DMS 273 treated with DMSO at 0.1 percent for 48 hours (cell line): Measurements from ENCODE around the gene MROH8.

Experiments used
- DNase-seq: peaks from one replicate; lab custom pipeline; 2025; lab: John Stamatoyannopoulos, UW

MROH8 gene

DNA sequence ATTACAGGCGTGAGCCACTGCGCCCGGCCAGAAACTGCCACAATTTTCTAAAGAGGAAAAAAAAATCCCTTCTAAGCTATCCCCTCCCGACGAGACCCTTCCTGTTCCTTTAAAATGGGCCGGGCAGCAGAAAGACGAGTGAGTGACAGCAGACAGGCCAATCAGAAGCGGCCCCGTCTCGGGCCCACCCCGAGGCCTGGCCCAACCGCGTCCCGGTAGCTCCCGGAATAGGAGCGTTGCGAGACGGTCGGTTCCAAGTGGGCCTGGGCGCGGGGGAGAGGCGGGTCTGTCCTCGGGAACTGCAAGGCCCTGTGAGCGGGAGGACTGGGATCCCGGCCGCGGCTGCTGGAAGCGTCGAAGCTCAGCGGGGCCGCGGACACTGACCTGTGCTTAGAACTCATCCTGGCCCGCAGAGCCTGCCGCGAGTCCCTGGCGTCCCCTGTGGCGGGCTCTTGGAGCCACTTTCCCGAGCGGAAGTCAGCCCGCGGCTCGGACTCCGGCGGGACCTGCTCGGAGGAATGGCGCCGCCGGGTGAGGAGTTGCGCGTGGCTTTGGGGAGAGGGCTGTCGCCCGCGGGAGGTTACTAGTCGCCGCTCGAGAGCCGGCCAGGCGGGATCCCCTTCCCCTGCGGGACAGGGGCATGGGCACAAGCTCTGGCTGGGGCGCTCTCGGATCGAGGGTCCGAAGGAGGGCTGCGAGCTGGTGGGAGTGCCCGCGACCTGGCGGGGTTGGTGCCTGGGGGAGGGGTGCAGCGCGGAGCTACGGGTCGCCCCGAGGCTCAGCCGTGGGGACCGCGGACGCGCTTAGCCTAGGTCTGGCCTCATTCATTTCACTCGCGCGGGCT is at the start of gene MROH8, which contains the start of gene RPN2:
Gene MROH8, minus strand, starts transcription at position 710 of the 844 bp plus-strand sequence.
Gene RPN2, plus strand, starts transcription at position 492 of the 844 bp plus-strand sequence. Its CDS starts 27 bp downstream, at position 519.
- DNase-seq: peak; percentile 93

DNA sequence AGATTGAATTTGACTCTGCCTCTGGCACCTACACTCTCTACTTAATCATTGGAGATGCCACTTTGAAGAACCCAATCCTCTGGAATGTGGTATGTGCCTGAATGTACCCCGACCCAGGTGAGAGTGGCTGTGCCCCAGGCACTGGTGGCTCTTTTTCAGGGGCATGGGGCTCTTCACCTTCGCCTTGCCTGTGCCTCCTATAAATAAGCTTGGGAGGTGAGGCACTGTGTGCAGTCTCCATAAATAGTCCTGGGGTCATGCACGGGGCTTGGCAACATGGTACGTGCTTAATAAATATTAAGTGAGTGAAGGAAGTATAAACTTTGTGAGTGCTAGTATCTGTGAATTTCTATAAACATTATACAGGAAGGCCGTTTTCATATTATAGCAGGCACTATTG is 49.3 kb upstream of the MROH8 start:
- DNase-seq: no peak

DNA sequence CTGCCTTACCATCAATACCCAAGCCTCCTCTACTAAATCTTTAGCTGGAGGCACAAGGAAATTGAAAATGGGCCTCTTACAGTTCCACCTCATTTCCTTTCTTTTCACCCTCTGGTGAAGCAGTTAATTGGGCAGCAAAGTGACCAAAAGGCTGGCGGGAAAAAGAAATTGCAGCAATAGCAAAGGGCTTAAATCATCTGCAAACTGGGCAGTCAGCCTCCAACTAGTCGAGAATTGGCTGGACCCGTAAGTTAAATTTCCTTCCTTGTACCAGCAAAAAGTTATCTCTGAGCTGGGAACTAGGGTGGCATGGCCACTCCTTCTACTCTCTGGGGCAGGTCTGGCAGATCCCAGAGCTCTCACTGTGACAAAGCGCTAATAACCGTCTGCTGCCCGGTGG is 48.7 kb upstream of the MROH8 start:
- DNase-seq: no peak

DNA sequence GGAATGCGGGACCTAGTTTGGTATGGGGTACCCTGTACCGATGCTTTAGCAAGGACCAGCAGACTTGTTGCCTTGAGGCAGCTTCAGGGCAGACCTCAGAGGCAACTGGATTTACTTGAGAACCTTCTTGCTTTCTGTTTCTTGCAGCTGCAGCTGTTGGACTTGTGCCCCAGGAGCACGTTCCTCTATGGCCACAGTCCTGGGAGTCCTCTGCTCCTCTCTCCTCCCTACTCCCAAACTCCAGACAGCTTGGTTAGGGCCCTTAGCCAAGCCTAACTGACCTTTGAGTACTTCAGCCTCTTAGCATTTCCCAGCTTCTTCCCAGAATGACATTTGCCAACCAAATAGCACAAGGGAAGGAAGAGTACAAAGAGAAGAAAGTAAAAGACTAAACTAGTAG is 47.5 kb upstream of the MROH8 start:
- DNase-seq: no peak

DNA sequence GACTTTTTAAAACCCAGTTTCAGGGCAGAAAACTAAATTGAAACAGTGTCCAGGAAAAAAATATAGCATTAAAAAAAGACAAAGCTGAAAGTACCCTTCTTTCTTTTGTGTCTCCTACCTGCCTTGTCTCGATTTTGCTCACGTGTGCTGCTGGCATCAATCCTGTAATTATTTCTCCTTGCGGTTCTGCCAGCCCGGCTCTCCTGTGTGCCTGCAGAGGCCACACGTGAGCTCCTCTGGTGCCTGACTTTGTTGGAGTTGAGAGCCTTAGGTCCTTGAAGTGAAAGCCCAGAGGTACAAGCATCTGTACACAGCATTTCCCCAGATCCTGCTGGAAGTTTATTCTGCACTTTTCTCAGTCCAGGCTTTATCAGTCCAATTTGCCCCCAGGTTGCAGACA is 45.8 kb upstream of the MROH8 start:
- no peak for DNase-seq

DNA sequence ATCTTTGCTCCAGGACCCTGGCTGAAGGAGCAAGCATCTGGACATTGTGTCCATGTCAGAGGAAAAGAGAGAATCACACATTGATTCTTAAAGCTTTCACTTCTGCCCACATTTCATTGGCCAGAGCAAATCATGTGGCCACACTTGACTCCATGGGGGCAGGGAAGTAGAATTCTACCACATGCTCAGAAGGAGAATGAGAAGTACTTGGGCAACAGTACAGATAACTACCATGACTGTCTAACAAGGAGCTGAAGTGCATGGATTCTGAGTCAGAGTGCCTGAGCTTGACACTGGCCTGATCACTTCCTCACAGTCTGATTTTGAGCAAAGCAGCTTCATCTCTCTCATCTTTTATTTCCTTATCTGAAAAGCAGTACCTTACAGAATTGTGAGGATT is 43.7 kb upstream of the MROH8 start:
- DNase-seq: no peak

DNA sequence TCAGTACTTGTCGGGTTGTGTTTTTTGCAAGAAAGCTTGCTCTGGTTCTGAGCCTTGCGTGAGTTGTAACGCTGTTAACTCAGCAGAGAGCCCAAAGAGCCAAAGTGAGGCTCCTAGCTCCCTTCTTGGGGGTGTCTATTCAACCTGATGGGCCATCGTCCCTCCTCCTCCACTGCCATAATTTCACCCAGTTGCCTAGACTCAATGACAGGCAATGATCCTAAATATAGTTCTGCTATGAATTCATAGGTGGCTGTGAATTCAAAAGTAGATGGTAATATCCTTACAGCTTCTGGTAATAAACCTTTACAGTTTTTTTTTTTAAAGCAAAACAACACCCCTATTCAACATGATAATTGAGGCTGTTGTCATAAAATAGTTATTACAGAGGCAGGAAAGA is 42.7 kb upstream of the MROH8 start:
- no peak for DNase-seq

DNA sequence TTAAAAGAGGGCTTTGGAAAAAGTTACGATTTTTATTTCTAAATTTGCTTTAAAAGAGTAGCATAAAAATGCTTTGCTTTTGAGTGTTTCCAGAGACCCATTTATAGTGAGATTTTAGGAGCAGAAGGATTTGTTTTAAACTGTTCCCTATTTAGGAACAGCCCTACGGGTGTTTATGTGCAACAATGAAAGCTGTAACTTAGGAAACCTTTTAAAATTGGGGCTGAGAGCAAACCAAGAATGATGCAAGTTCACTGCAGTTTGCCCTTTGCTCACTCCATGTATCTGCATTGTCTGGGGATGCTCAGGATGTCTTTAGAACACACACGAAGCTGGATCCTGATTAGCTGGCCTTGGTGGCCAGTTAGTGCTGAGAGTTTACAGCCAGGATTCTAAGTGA is 41.4 kb upstream of the MROH8 start:
- DNase-seq: no peak

DNA sequence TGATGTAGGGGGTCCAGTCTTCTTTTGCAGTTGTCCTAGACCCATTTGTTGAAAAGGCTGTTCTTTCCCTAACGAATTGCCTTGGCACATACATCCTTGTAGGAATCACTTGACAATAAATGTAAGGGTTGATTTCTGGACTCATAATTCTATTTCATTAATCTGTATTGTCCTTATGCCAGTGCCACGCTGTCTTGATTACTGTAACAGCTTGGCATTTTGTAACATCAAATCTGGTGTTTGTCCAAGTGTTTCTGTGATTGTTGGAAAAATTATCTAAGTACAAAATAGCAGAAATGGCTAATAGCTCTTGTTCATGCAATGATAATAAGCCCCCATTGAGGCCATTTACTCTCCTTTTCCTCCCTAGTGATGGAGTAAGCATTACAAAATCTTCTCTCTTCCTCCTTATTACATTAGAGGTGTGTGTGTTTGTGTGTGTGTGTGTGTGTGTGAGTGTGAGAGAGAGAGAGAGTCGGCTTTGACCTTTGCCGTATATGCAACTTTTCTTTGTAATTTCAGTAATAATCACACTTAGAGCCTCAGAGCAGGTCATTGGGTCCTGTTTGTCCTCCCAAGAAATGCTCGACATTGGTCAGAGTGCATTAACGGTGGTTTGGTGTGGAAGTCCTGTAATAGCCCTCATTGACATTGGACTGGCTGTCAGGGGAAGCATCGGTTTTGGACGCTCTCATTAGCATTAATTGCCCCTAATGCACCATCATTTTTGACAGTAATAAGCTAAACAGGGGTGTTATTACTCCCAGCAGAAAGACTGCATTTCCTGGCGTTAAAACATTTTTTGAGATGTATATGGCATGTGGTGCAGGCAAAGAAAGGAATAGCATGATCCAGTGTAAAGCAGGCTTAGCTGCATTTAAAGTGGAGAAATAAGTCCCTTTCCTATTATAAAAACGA is 40.7 kb upstream of the MROH8 start:
- no peak for DNase-seq

DNA sequence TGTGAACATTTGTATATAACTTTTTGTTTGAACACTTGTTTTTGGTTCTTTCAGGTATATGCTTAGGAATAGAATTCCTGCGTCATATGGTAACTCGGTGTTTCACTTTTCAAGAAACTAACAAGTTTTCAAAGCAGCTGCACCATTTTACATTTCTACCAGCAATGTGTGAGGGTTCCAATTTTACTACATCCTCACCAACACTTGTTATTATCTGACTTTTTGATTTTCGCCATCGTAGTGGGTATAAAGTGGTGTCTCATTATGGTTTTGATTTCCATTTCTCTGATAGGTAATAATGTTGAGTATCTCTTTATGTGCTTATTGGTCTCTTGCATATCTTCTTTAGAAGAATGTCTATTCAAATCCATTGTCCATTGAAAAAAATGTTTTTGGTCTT is 39.6 kb upstream of the MROH8 start:
- no peak for DNase-seq

DNA sequence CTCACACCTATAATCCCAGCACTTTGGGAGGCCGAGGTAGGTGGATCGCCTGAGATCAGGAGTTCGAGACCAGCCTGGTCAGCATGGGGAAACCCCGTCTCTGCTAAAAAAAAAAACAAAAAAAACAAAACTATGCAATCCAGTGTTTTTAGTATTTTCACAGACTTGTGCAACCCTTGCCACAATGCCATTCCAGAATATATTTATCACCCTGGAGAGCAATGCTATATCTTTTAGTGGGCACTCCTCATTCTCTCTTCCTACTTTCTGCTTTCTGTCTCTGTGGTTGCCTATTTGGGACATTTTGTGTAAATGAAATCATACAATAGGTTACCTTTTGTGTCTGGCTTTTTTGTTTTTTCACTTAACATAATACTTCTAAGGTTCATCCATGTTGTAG is 39.1 kb upstream of the MROH8 start:
- no peak for DNase-seq

DNA sequence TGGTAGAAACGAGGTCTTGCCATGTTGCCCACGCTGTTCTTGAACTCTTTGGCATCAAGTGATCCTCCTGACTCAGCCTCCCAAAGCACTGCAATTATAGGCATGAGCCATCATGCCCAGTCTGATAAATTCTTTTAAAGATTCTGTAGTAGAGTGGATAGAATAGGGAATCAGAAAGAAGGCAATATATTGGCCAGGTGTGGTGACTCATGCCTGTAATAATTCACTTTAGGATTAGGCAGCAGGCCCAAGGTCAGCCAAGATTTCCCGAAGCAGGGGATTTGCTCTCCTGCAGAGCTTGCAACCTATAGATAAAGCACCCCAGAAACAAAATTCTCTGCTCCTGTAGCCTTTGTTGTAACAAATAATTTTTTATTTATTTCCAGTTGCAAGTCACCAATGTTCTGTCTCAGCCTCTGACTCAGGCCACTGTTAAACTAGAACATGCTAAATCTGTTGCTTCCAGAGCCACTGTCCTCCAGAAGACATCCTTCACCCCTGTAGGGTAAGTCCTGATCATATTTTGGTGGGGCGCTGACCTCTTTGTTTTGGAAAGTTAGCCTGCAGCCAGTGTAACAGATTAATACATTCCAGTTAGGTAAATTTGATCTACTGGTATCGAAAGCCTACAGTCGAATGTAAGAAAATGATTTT is 30.4 kb upstream of the MROH8 start:
- DNase-seq: no peak

DNA sequence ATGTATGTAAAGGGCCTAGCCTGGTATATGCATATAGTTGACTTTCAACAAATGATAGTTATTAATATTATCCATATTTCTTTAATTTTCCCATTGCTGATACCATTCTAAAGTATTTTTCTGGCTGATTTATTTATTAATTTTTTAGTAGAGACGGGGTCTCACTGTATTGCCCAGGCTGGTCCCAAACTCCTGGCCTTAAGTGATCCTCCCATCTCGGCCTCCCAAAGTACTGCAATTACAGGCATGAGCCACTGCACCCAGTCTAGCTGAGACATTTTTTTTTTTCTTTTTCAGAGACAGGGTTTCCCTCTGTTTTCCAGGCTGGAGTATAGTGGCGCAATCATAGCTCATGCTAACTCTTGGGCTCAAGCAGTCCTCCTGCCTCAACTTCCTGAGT is 29.8 kb upstream of the MROH8 start:
- DNase-seq: no peak

DNA sequence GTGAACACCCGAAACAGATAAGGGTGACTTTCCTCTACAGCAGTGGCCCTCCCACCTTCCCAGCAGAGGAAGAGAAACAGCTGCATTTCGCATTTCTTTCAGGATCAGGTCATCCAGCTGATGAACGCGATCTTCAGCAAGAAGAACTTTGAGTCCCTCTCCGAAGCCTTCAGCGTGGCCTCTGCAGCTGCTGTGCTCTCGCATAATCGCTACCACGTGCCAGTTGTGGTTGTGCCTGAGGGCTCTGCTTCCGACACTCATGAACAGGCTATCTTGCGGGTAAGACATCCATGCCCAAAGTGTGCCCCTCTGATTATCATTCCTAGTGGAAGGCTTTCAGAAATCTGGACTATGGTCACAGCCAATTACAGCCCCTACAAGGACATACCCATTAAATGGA is 27.8 kb upstream of the MROH8 start:
- DNase-seq: no peak

DNA sequence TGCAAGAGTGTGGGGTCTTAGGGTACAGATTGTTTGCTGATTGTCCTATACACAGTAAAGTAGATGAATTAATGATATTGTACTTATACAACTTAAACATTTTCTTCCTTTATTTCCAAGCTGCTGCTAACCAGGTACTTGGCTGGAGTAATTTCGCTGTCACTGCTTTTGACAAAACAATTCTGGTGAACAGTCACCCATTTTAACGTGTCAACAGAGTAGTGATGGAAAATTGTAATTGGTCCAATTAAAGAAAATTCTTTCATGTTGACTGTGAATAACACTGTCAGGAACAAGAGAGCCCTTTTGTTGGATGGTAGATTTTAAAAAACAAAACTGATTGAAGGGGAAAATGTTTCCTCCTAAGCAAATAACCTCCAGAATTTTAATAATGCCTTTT is 26.4 kb upstream of the MROH8 start:
- DNase-seq: no peak

DNA sequence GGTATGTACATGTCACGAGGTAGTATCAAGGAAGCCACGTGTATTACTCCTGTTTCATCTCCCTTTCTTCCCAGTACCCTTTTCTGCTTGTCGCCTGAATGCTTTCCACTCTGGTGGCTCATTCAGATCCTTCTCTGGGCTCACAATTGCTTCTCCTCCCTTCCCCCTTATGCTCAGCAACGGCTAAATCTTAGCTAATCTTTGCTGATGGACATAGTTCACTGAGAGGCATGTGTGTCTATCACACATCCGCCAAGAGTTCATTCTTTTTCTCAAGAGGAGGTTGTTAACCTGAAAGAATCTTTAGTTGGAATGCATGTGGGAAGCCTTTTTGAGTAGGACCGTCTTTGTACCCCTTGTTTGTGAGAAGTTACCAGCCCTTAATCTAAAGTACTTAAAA is 25.8 kb upstream of the MROH8 start:
- DNase-seq: no peak

DNA sequence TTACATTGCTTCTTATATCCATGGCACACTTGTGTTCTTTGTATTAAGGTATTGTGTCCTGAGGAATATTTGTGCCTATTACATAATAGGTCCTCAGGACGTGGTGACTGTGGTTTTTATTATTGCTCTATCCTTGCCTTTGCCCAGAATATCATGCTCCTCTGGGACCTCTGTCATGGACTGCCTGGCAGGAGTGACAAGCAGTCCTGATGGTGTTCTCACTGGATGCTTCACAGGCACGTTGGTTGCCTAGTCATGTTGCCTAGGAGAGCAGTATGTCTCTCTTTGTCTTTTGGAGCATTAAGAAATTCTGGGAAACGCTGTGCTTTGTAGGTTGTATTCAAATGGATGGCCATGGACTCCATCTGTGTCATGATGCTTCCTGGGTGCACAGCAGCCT is 24.7 kb upstream of the MROH8 start:
- no peak for DNase-seq

DNA sequence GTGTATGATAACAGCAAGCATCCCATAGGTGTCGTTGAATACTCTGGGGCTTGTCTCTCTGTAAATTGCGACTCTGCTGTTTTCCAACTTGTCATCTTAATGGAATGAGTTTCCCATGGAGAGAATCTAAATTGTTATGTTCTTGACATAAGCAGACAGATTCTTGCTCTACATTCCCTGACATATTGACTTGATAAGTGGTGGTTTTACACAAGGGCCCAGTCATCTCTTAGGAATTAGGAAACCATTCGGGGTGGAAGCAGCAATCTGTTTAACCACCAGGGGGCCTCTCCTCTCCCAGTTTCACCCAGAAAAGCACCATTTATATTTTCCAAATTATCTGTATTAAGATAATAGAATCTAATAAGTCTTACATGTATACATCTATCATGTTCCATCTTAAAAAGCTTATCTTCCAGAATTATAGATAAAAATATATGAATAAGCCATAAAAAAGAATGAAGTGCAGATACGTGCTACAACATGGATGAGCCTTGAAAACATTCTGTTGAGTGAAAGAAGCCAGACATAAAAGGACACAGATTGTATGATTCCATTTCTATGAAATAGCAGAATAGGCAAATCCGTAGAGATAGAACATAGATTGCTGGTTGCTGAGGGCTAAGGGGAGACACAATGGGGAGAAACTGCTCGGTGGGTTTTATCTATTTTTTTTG is 23.1 kb upstream of the MROH8 start:
- no peak for DNase-seq

DNA sequence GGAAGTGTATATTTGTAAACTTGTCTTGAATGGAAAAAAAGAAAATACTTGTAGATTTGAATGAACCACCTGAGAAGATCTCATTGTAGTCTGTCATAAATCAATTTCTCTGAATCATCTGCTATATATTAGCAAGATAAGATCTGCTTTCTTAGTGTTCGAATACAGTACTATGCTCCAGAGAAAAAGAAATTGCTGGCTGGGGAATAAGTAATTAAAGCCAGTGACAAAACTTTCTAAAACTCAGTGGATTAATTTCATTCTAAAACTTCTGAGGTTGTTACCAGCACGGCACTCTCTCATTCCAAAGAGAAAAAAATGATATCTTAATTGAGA is 22.4 kb upstream of the MROH8 start:
- DNase-seq: no peak

DNA sequence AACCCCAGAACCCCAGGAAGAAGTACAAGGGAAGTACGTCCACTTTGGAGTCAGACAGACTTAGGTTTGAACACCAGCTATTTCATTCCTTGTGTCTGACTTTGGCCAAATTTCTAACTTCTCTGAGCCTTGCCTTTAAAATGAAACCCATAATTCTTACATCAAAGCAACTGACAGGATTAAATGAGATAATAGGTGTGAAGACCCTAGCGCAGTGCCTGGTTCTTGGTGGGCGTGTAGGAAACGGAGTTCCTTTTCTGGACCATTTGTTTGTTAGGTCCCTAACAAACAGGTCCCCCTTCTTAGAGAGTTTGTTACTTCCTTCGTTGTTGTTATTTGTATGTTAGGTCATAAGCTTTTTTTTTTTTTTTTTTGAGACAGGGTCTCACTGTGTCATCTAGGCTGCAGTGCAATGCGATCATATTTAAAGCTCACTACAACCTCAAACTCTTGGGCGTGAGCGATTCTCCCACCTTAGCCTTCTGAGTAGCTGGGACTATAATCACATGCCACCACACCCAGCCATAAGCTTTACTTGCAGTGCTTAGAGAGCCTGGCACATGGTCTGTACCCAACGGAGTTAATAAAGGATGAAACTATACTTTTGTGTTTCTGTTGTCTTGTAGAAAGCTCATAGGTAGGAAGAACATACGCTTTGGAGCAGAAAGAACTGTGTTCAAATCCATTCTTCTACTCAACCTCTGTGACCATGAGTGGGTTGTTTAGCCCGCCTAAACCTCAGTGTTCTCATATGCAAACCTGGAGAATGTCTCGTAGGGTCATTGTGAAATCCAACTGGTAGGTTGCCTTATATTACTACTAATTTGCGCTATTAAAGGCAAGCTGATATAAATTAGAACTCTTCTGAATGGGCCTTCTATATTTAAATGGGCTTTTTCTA is 21.8 kb upstream of the MROH8 start:
- DNase-seq: no peak

DNA sequence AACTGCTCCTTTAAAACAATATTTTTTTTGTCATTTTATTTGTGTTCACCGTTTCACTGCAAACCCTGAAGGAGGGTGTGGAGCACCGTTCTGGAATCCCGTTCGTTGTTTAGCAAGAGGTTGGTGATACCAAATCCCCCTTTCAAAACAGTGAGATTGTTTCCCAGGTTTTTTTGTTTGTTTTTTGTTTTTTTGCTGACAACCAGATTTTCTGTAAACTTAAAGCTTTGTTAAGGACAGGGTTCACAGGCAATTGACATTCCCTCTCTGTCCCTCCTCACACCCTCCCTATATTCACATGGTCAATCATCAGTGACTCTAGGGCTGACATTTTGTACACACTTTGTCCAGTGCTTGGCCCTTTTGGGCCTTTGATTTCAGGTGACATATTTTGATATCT is 21.0 kb upstream of the MROH8 start:
- DNase-seq: no peak
